CD4-positive, alpha-beta T cell treated with Interleukin-21 for 1 hour (primary cell): ENCODE measurements around the gene PYCARD.
"Not testable (repeated sequence)": the region's sequence is repeated elsewhere in the genome, so short reads cannot be mapped to it uniquely, and the experiment has no call there.

ENCODE experiments used
- DNase-seq: peaks from one replicate; pipeline ENCODE4 v3.0.0-alpha.2; 2020

Gene PYCARD

GRCh38 chr16:31189412-31189778 is 13.2 kb downstream of the PYCARD start:
- no peak for DNase-seq

- no peak for DNase-seq
Observed at GRCh38 chr16:31188450-31189411, 13.8 kb downstream of the PYCARD start.

- no peak for DNase-seq
Observed at GRCh38 chr16:31187808-31188189, 14.8 kb downstream of the PYCARD start.

GRCh38 chr16:31186930-31187807 is 15.4 kb downstream of the PYCARD start:
- no peak for DNase-seq

- no peak for DNase-seq
Observed at GRCh38 chr16:31186176-31186575, 16.4 kb downstream of the PYCARD start.

GRCh38 chr16:31185339-31185738 is 17.2 kb downstream of the PYCARD start:
- no peak for DNase-seq

- no peak for DNase-seq
Observed at GRCh38 chr16:31184888-31185287, 17.7 kb downstream of the PYCARD start.

GRCh38 chr16:31183432-31184428 is 18.8 kb downstream of the PYCARD start:
- no peak for DNase-seq

GRCh38 chr16:31182391-31182790 is 20.2 kb downstream of the PYCARD start:
- no peak for DNase-seq

GRCh38 chr16:31181102-31181830 is 21.3 kb downstream of the PYCARD start:
- DNase-seq, result peak; percentile 44

GRCh38 chr16:31179747-31180459 is 22.7 kb downstream of the PYCARD start, which contains the start of gene FUS:
Gene FUS, plus strand, starts transcription at chr16:31180139. Its CDS starts 76 bp downstream, at chr16:31180215.
- peak; percentile 93 for DNase-seq

- DNase-seq, result no peak
Observed at GRCh38 chr16:31179219-31179746, 23.3 kb downstream of the PYCARD start.

- DNase-seq, result peak; percentile 64
Observed at GRCh38 chr16:31177136-31177535, 25.4 kb downstream of the PYCARD start.

GRCh38 chr16:31170048-31170447 is 32.5 kb downstream of the PYCARD start:
- DNase-seq, result not testable (repeated sequence)

GRCh38 chr16:31168848-31169247 is 33.7 kb downstream of the PYCARD start:
- DNase-seq, result no peak

- no peak for DNase-seq
Observed at GRCh38 chr16:31167315-31167714, 35.2 kb downstream of the PYCARD start.

- no peak for DNase-seq
Observed at GRCh38 chr16:31157136-31157535, 45.4 kb downstream of the PYCARD start.
